ENCODE data around the gene ZNF578.
"Not testable (repeated sequence)": the region's sequence is repeated elsewhere in the genome, so short reads cannot be mapped to it uniquely, and the experiment has no call there.

Gene ZNF578

DNA sequence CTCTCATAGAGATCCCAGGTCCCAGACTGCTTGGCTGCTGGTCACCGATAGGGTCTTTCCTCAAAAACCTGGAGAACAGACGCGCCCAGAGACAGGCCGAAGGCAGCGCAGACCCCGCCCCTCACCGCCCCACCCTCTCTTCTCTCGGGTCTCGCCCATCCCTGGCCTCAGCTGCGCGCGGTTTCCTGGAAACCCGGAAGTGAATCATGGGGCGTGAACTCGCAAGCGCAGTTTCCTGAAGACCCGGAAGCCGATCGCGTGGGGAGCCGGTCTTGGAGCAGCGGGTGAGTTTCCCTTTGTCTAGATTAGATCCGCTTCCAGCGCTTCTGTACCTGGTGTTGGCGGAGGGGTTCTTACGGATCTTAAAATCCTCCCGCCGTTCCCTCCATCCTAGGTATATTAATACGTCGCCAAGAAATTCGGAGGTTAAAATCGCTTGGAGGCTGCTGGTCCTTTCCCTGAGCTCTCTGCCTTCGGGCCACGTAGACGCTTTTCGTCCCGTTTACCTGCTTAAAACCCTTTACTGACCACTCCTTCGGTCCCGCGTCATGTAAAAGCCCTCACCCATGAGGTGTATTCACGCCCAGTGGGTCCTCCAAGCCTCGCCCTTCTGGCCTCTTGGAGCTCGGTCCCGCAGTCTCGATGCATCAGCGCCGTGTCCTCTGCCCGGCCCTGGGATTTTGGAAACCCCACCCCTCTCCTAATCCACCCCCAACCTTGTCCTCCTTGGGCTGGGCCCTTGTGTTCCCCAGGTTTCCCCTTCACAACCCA, at the start of gene ZNF578:
Gene ZNF578, plus strand, starts transcription at position 230 of the 771 bp plus-strand sequence. CDS start 48,293 bp downstream, outside the sequence.
- DNase-seq, result no peak

DNA sequence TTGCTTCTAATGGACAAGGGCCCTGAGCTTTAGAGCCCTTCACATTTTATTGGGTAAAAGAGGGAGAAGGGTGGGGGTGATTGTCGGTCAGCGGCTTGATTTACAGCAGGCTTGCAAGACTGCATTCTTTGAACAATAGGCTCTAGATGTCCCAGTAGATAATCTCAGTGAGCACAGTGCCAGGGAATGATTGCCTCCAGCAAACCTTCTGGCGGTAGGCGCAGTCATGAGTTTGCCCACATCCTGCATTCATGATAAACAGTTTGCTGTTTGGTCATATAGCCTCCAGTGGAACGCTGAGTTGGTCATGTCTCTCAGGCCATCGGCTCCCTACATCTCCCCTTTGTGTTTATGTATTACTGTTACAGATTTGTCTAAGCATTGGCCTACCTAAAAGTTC, 43.1 kb upstream of the ZNF578 start:
- DNase-seq, result no peak

DNA sequence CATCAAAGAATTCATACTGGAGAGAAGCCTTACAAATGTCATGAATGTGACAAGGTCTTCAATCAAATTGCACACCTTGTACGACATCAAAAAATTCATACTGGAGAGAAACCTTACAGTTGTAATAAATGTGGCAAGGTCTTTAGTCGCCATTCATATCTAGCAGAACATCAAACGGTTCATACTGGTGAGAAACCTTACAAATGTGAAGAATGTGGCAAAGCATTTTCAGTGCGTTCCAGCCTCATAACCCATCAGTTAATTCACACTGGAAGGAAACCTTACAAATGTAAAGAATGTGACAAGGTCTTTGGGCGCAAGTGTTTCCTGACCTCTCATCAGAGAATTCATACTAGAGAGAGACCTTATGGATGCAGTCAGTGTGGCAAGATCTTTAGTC, 37.6 kb upstream of the ZNF578 start:
- no peak for DNase-seq

DNA sequence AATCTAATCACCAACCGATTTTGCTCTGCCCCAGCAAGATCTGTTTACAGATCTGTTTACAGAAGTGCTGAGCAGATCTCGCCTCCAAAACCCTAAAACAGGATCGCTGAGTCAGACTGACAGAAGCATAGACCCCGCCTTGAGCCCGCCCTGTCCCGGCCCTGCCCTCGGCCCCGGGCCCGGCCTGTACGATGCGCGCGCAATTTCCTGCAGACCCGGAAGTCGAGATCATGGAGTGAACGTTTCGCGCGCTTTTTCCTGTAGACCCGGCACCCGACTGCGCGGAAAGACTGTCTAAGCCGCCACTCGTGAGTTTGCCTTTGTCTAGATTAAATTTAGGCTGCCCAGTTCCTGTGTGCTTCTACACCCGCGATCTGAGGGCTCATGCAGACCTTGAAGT, 24.4 kb upstream of the ZNF578 start, which contains the start of gene ZNF534:
Gene ZNF534, plus strand, starts transcription at position 212 of the 400 bp plus-strand sequence. CDS start 2,327 bp downstream, outside the sequence.
- no peak for DNase-seq

DNA sequence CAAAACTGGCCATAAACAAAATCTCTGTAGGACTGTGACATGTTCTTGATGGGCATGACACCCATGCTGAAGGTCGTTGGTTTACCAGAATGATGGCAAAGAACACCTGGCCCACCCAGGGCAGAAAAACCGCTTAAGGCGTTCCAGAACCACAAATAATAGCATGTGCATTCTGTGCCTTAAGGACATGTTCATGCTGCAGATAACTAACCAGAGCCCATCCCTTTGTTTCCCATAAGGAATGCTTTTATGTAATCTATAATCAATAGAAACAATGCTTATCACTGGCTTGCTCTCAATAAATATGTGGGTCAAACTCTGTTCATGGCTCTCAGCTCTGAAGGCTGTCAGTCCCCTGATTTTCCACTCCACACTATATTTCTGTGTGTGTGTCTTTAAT, 11.2 kb upstream of the ZNF578 start:
- DNase-seq, result no peak

DNA sequence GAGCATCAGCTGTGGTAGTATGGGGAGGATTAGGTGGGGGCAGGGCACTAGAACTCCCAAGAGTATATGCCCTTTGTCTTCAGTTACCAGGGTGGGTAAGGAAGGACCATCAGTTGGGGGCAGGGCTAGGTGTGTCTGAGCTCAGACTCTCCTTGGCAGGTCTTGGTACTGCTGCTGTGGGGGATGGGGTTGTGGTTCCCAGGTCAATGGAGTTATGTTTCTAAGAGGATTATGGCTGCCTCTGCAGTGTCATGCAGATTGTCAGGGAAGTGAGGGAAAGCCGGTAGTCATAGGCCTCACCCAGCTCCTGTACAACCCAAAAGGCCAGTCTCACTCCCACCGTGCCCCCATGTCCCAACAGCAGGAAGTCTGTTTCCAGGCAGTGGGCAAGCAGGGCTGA, 8.8 kb upstream of the ZNF578 start:
- DNase-seq, result no peak

DNA sequence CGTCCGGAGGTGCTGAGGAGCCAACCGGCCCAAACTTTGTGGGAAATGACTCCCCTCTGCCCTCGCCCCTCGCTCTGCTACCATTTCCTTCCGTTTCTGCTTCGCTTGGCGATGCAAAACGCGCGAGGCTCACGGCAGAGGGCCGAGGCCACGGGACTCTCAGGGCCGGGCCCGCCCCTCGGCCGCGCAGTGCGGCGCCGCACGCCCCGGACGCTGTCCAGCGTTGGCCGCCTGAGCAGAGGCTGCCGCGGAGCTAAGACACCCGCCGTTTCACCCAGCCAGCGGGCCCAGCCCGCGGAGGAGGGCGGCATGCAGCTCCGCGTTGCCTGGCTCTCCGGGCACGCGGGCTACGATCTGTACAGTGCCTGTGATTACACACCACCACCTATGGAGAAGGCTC, 2.1 kb upstream of the ZNF578 start:
- DNase-seq, result no peak

DNA sequence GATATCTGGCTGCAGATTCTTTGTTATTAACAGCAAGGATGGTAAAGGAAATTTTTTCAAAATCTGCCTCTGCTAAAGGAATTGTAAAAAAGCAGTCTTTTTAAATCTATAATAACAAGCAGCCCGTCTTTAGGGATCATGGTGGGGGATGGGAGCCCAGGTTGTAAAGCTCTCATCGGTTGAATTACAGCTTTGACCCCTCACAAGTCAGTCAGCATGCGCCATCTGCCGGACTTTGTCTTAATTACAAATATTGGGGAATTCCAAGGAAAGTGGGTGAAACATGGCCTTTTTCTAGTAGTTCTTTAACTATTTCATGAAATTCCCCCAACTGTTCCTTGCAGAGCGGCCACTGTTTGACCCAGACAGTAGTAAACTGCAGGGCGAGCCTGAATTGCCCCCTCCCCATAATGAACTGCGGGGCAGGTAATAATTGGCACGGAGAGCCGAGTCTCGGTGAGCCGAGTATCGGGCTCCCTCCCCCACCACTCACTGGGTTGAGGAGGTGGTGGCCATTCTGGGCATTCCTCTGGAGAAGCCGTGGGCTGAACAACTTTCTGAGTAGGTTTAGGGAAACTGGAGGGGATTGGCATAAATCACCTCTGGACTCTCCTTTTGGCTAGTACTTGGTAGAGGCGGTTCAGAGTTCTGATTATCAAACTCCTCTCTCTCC, 11.6 kb downstream of the ZNF578 start:
- DNase-seq, result no peak

DNA sequence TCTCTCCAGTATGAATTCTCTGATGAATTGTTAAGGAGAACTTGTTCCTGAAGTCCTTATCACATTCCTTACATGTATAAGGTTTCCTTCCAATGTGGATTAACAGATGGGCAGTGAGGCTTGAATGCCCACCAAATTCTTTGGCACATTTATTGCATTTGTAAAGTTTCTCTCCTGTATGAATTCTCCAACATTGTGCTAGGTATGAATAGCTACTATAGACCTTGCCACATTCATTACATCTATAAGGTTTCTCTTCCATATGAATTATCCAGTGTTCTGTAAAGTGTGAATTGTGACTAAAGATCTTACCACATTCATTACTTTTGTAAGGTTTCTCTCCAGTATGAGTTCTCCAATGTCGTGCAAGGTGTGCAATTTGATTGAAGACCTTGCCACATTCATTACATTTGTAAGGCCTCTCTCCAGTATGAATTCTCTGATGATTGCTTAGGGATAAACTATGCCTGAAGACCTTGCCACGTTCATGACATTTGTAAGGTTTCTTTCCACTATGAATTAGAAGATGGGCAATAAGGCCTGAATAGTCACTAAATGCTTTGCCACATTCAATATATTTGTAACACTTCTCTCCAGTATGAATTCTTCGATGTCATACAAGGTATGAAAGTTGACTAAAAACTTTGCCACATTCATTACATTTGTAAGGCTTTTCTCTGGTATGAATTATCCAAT, 20.4 kb downstream of the ZNF578 start:
- no peak for DNase-seq

DNA sequence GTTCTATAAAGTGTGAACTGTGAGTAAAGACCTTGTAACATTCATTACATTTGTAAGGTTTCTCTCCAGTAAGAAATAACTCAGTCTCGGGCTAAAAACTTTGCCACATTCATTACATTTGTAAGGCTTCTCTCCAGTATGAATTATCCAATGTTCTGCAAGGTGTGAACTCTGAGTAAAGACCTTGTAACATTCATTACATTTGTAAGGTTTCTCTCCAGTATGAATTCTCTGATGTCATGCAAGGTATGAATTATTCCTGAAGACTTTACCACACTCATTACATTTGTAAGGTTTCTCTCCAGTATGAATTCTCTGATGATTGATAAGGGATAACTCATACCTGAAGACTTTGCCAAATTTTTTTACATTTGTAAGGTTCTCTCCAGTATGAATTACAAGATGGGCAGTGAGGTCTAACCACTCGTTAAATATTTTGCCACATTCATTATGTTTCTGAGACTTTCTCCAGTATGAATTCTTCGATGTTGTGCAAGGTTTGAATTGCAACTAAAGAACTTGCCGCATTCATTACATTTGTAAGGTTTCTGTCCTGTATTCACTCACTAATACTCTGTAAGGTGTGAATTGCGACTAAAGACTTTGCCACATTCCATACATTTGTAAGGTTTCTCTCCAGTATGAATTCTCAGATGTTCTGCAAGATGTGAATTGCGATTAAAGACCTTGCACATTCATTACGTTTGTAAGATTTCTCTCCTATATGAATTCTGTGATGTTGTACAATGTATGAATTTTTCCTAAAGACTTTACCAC, 21.2 kb downstream of the ZNF578 start:
- DNase-seq, result no peak

DNA sequence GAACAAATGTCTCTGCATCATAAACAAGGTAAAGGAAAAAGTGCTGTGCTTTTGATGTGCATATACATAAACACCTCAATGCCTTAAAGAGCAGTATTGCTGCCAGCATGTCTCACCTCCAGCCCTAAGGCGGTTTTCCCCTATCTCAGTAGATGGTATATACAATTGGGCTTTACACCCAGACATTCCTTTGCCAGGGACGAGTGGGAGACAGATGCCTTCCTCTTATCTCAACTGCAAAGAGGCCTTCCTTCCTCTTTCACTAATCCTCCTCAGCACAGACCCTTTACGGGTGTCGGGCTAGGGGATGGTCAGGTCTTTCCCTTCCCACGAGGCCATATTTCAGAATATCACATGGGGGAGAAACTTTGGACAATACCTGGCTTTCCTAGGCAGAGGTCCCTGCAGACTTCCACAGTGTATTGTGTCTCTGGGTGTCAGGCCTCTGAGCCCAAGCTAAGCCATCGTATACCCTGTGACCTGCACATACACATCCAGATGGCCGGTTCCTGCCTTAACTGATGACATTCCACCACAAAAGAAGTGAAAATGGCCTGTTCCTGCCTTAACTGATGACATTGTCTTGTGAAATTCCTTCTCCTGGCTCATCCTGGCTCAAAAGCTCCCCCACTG, 30.9 kb downstream of the ZNF578 start:
- DNase-seq, result not testable (repeated sequence)

DNA sequence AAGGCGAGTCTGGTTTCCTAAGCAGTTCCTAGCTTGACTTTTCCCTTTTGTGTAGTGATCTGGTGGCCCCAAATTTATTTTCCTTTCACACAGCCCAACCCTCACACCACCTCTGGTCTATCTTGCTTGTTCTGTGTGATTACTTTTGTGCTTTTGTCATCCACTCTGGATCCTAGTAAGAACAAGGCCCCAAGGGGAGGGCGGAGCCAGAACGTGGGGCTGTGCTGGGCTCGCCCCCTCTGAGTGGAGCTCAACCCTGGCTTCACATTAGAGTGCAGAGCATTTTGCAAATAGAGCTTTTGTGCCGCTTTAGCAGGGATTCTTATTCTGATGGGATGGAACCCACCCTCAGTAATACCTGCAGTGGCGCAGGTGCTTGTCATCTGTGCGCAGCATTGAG, 31.7 kb downstream of the ZNF578 start:
- DNase-seq, result not testable (repeated sequence)

DNA sequence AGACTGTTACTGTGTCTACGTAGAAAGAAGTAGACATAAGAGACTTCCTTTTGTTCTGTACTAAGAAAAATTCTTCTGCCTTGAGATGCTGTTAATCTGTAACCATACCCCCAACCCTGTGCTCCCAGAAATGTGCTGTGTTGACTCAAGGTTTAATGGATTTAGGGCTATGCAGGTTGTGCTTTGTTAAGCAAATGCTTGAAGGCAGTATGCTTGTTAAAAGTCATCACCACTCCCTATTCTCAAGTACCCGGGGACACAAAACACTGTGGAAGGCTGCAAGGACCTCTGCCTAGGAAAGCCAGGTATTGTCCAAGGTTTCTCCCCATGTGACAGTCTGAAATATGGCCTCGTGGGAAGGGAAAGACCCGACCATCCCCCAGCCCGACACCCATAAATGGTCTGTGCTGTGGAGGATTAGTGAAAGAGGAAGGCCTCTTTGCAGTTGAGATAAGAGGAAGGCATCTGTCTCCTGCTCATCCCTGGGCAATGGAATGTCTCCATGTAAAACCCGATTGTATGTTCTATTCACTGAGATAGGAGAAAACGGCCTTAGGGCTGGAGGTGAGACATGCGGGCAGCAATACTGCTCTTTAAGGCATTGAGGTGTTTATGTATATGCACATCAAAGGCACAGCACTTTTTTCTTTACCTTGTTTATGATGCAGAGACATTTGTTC, 32.3 kb downstream of the ZNF578 start:
- not testable (repeated sequence) for DNase-seq

DNA sequence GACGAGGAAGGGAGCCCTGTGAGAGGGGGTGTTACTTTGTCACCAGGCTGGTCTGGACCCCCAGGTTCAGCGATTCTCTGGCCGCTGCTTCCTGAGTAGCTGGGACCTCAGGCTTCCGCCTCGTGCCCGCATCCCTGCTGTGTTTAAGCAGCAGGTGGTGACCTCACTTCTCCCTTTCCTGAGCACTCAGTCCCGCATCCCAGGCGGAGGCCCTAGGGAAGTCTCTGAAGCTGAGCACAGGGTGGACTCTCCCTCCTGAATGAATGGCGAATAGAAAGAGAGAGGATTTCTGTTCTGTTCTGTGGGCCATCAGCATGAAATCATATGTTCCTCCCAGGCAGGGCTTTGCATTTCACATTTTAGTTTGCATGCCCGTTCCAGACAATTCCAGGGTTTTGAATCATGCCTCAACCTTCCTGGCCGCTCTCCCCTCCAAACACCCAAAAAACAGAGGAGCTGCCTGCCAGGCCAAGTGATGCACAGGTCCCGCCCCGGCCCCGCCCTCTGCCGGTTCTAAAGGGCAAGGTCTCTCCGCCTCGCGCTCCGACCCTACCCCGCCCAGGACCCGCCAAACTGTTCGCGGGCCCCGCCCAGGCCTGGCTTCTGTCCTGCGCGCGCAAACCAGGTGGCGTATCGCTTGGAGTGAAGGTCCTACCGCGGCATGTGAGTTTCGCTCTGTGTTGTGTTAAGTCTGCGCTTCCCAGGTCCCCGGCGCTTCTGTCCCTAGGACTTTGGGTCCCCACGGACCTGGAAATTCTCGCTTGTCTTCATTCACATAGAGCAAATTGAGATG, 39.0 kb downstream of the ZNF578 start:
- DNase-seq, result no peak

DNA sequence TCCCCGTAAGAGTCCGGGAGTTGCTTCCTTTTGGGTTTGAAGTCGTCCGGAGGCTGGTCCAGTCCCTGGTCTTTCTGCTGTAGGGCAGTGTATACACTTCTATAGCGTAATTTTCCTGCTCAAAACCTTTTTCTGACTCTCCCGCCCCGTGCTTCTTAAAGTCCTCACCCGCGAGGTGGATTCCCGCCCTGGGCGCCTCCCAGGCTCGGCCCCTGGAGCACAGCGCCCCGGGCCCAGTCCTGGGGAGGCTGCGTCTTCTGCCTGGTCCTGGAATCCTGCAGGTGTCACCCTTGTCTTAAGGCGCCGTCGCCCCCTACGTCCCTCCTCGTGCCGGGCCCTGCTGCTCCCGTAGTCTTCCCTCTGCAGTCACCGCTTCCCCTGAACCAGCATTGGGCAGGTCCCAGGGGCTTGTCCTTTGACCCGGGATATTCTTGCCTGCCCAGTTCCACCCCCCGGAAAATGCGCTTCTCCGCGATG, 39.7 kb downstream of the ZNF578 start:
- no peak for DNase-seq

DNA sequence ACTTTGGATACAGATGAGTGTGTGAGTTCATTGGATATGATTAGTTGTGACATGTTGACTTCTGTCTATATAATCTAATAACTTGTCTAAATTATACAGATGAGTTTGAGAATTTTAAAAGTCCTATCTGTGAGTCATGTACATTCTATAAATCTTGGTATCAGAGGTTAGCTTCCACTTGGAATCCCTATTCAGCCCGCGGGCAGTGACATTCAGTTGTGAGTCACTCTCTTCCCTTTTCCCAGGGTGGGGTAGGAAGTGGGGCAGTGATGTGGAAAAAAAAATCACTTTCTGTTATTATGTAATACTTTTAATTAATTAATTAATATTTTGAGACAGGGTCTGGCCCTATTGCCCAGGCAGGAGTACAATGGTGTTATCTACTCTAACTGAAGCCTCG, 41.2 kb downstream of the ZNF578 start:
- DNase-seq, result no peak

DNA sequence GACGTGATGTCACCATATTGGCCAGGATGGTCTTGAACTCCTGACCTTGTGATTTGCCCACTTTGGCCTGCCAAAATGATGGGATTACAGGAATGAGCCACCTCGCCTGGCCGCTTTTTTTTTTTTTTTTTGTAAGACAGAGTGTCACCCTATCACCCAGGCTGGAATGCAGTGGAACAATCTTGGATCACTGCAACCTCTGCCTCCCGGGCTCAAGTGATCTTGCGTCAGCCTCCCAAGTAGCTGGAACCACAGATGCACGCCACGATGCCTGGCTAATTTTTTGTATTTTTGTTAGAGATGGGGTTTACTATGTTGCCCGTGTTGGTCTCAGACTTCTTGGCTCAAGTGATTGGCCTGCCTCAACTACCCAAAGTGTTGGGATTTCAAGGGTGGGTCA, 45.2 kb downstream of the ZNF578 start:
- no peak for DNase-seq

DNA sequence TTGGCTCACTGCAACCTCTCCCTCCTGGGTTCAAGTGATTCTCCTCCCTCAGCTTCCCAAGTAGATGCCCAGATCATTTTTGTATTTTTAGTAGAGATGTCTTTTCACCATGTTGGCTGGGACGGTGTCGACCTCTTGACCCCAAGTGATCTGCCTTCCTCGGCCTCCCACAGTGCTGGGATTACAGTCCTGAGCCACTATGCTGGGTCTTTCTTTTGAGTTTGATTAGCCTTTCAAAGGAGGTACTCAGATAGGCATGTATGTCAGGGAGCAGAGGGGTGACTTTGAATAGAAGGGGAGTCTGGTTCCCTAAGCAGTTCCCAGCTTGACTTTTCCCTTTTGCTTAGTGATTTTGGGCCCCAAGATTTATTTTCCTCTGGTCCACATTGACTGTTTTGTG, 47.1 kb downstream of the ZNF578 start:
- not testable (repeated sequence) for DNase-seq

DNA sequence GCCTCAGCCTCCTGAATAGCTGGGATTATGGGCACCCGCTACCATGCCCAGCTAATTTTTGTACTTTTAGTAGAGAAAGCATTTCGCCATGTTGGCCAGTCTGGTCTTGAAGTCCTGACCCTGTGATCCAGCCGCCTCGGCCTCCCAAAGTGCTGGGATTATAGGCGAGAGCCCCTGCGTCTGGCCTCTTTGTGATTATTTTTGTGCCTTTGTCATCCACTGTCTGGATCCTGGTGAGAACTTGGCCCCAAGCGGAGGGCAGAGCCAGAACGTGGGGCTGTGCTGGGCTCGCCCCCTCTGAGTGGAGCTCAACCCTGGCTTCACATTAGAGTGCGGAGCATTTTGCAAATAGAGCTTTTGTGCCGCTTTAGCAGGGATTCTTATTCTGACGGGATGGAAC, 47.6 kb downstream of the ZNF578 start:
- not testable (repeated sequence) for DNase-seq

DNA sequence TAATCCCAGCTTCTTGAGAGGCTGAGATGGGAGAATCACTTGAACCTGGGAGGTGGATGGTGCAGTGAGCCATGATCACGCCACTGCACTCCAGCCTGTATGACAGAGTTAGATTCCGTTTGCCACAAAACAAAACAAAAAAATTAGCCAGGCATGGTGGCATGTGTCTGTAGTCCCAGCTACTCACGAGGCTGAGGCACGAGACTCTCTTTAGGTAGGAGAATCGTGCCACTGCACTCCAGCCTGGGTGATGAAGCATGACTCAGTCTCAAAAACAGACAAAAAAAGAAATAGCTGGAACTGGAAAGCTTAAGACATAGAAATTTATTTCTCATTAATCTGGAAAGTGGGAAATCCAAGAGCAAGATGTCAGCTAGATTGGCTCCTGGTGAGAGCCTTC, 53.9 kb downstream of the ZNF578 start:
- DNase-seq, result no peak

DNA sequence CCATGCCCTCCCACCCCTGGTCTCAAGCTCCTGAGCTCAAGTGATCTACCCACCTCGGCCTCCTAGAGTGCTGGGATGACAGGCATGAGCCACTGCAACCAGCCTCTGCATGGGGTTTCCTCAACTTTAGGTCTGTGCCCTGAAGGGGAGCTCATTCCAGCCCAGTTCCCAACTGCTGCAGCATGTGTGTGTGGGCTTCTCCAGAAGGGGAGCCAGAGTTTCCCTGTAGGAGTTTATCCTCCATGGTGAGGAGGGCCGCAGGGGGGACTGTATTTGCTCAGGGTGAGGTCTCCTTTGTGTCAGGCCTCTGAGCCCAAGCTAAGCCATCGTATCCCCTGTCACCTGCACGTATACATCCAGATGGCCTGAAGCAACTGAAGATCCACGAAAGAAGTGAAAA, 62.8 kb downstream of the ZNF578 start:
- DNase-seq, result no peak

Data from NCI-H226 (cell line).